Esophagus squamous epithelium (tissue), 5 donors: ENCODE results near the gene PDE2A. TPM values are rescaled to one million over a fixed set of nuclear protein-coding genes. Genes with fewer than 3 reads are reported as not detected.

Experiments
- DNase-seq: peaks from one replicate; lab custom pipeline; 2025; lab: John Stamatoyannopoulos, UW
- H3K27ac ChIP-seq, 4 donors: fragments of 200-600 bp; sonication (generic); one replicate each; pipeline ENCODE4 v1.5.1; 2016 to 2019; ENCODE audit warnings: mild to moderate bottlenecking in 1 of 4
- H3K27me3 ChIP-seq, 4 donors: fragments of 200-600 bp; sonication (generic); 1 replicate in 3 of 4; 2 replicates in 1 of 4; pipeline versions ENCODE4 v1.5.1 to v1.6.0; 2017 to 2021; ENCODE audit warnings: antibody characterized with exemption in 1 of 4
- H3K36me3 ChIP-seq, 3 donors: fragments of 200-600 bp; sonication (generic); one replicate each; pipeline ENCODE4 v1.5.1; 2016 to 2019
- H3K4me1 ChIP-seq, 3 donors: fragments of 200-600 bp; sonication (generic); one replicate each; pipeline ENCODE4 v1.5.1; 2017 to 2019
- H3K4me3 ChIP-seq, 4 donors: fragments of 200-600 bp; sonication (generic); 1 replicate in 3 of 4; 2 replicates in 1 of 4; pipeline ENCODE4 v1.5.1; 2016 to 2019; ENCODE audit warnings: mild to moderate bottlenecking in 2 of 4, moderate library complexity in 1 of 4
- H3K9me3 ChIP-seq, 3 donors: fragments of 200-600 bp; sonication (generic); one replicate each; pipeline ENCODE4 v1.5.1; 2016 to 2019
- POLR2A ChIP-seq, 4 donors: fragments of 450-650 bp; IDR thresholded peaks; one replicate each; pipeline ENCODE4 v1.6.1; 2017; ENCODE audit warnings: antibody characterized with exemption in 4 of 4, mild to moderate bottlenecking in 4 of 4, moderate library complexity in 3 of 4
- WGBS, 2 donors: methylation state at CpG; one replicate each; pipeline ENCODE4 v1.1.5; 2018; 5-methylcytosine and 5-hydroxymethylcytosine counted together
- intact Hi-C: fragments of 100-400 bp; cut with DNase I; formaldehyde crosslinking; loops from one replicate; pipeline ENCODE4 v1.15.0; 2022
- total RNA-seq, 4 donors: library from RNA; depleted of rRNA; stranded (reverse); fragments of >200 nt; gene quantifications; one replicate each; pipeline ENCODE4 v1.1.0, GENCODE V29; 2016
- TF ChIP-seq, protein P1 (sequence below), 6 experiments: fragments of 450-650 bp in 4 of 6; fragments of 200-600 bp in 2 of 6; sonication (generic) in 2 of 6; IDR thresholded peaks; one replicate each; pipeline ENCODE4 v1.5.1; 2016 to 2019; ENCODE audit warnings: antibody characterized with exemption in 6 of 6, mild to moderate bottlenecking in 4 of 6, moderate library complexity in 4 of 6
- donor health status: DM: yes; HTN: yes; CAD: no.

Gene PDE2A
- total RNA-seq, 4 donors from 2014 or later, result 5.6 to 38.3 (median 12.9) TPM

GRCh38 chr11:72702577-72703241 is 28.5 kb upstream of the PDE2A start:
- Histone ChIP-seq H3K9me3 (no peaks in the 10 kb centered on the region), H3K27me3 (no peaks in the 10 kb centered on the region), H3K36me3 (peaks cover 45 to 100% (median 61%) of the 10 kb centered on the region in 3 donors), H3K4me1 (peaks cover 0 to 49% (median 13%) of the 10 kb centered on the region in 3 donors), H3K27ac (peak overlapping the region in 2 of 4 donors; percentile 67 to 77), H3K4me3 (peak overlapping the region in 3 of 4 donors; percentile 9 to 34 (median 12))
- DNase-seq, result no peak
- WGBS, 2 donors, result 54 to 95% methylated on average over 3 to 7 of the region's 15 CpGs
- TF ChIP-seq, protein P1, sequence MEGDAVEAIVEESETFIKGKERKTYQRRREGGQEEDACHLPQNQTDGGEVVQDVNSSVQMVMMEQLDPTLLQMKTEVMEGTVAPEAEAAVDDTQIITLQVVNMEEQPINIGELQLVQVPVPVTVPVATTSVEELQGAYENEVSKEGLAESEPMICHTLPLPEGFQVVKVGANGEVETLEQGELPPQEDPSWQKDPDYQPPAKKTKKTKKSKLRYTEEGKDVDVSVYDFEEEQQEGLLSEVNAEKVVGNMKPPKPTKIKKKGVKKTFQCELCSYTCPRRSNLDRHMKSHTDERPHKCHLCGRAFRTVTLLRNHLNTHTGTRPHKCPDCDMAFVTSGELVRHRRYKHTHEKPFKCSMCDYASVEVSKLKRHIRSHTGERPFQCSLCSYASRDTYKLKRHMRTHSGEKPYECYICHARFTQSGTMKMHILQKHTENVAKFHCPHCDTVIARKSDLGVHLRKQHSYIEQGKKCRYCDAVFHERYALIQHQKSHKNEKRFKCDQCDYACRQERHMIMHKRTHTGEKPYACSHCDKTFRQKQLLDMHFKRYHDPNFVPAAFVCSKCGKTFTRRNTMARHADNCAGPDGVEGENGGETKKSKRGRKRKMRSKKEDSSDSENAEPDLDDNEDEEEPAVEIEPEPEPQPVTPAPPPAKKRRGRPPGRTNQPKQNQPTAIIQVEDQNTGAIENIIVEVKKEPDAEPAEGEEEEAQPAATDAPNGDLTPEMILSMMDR (IDR thresholded peaks at IDR 0.05), result no peak
- no peak for TF ChIP-seq POLR2A (IDR thresholded peaks at IDR 0.05)
- intact Hi-C loops, result no loop called here

GRCh38 chr11:72702096-72702495 is 27.9 kb upstream of the PDE2A start:
- whole genome bisulfite sequencing, 2 donors, result 80% methylated on average over 1 of the region's 7 CpGs; no CpG with 5 or more reads in 1 of the 2 donors
- intact Hi-C loops, result no loop called here
- peak overlapping the region in 2 of 4 donors; percentile 12 to 34 for H3K4me3 ChIP-seq
- H3K27ac ChIP-seq, result peak overlapping the region in 2 of 4 donors; percentile 67 to 77
- H3K4me1 ChIP-seq, result peaks cover 0 to 55% (median 13%) of the 10 kb centered on the region in 3 donors
- H3K27me3 ChIP-seq, result no peaks in the 10 kb centered on the region
- H3K9me3 ChIP-seq, result no peaks in the 10 kb centered on the region
- no peak for TF ChIP-seq POLR2A (IDR thresholded peaks at IDR 0.05)
- TF ChIP-seq, protein P1 (IDR thresholded peaks at IDR 0.05), result no peak
- DNase-seq, result no peak
- H3K36me3 ChIP-seq, result peaks cover 47 to 100% (median 60%) of the 10 kb centered on the region in 3 donors

- 80% methylated on average over 3 of the region's 10 CpGs; no CpG with 5 or more reads in 1 of the 2 donors for WGBS, 2 donors
- H3K4me3 ChIP-seq, result no peak overlapping the region
- no peak overlapping the region for H3K27ac ChIP-seq
- H3K36me3 ChIP-seq, result peaks cover 47 to 100% (median 60%) of the 10 kb centered on the region in 3 donors
- intact Hi-C loops, result no loop called here
- H3K9me3 ChIP-seq, result no peaks in the 10 kb centered on the region
- DNase-seq, result no peak
- peaks cover 0 to 56% (median 13%) of the 10 kb centered on the region in 3 donors for H3K4me1 ChIP-seq
- TF ChIP-seq, protein P1 (IDR thresholded peaks at IDR 0.05), result no peak
- TF ChIP-seq POLR2A (IDR thresholded peaks at IDR 0.05), result no peak
- H3K27me3 ChIP-seq, result no peaks in the 10 kb centered on the region
Measured at GRCh38 chr11:72701466-72701865, 27.2 kb upstream of the PDE2A start.

DNA sequence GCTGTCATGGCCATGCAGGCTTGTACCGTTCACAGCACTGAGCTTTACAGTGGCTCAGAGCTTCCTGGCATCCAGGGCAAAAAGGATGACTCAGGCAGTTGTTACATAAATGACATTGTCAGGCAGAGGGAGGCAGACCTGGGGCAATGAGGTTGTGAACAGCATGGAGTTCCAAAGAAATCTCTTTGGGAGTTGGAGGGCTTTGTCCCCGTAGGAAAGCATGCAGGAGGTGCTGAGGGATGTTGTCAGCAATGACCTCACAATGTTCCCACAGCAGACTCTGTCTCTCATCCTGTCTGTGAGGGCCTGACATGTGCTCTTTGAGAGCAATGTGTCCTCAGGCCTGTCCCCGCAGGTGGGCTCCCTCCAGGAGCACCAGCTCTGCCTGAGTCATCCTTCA is 25.9 kb upstream of the PDE2A start:
- Histone ChIP-seq H3K27ac (no peak overlapping the region), H3K4me1 (peaks cover 0 to 56% (median 13%) of the 10 kb centered on the region in 3 donors), H3K27me3 (no peaks in the 10 kb centered on the region), H3K36me3 (peaks cover 52 to 100% (median 60%) of the 10 kb centered on the region in 3 donors), H3K4me3 (no peak overlapping the region), H3K9me3 (no peaks in the 10 kb centered on the region)
- no peak for TF ChIP-seq POLR2A (IDR thresholded peaks at IDR 0.05)
- TF ChIP-seq, protein P1 (IDR thresholded peaks at IDR 0.05), result no peak
- intact Hi-C loops, result no loop called here
- WGBS, 2 donors, result 37 to 52% methylated on average over 2 to 3 of the region's 3 CpGs
- DNase-seq, result no peak

DNA sequence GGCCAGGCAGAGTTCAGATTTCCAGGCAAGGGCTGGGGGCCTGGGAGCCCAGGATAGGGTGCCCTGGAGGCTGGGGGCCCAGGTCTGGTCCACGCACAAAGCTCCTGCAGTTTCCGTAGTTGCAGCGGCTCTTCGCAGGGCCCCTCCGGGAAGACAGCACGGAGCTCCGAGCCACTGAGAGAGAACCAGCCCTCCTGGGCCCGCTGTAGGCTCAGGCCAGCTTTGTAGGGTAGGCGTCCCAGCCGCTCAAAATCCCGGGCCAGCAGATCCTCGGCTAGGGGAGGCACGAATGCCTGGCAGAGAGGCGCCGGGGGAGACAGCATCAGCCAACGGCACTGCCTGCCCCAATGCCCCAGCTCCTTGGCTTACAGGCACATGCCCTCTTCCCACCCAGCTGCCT is 23.6 kb upstream of the PDE2A start:
- Histone ChIP-seq H3K4me3 (no peak overlapping the region), H3K27ac (peak overlapping the region in 1 of 4 donors; percentile 10), H3K4me1 (peaks cover 0 to 39% (median 2%) of the 10 kb centered on the region in 3 donors), H3K9me3 (no peaks in the 10 kb centered on the region), H3K27me3 (no peaks in the 10 kb centered on the region), H3K36me3 (peaks cover 66 to 100% (median 67%) of the 10 kb centered on the region in 3 donors)
- intact Hi-C loops, result no loop called here
- DNase-seq, result no peak
- 96% methylated on average over 11 of the region's 16 CpGs; no CpG with 5 or more reads in 1 of the 2 donors for WGBS, 2 donors
- TF ChIP-seq, protein P1 (IDR thresholded peaks at IDR 0.05), result no peak
- TF ChIP-seq POLR2A (IDR thresholded peaks at IDR 0.05), result no peak
